Activated naive CD8-positive, alpha-beta T cell treated with anti-CD3 and anti-CD28 coated beads for 36 hours (primary cell): ENCODE measurements around the gene RBM5. TPM values are rescaled to one million over a fixed set of nuclear protein-coding genes. Genes with fewer than 3 reads are reported as not detected.
A peak's percentile ranks its signal among the peaks of the same experiment; 100 is the strongest.

ENCODE experiments used
- DNase-seq: peaks from one replicate; pipeline ENCODE4 v3.0.0; 2021
- H3K27ac Mint-ChIP-seq: one replicate; pipeline ENCODE4 v1.8.0; 2022; ENCODE audit warnings: mild to moderate bottlenecking, moderate library complexity, mixed read lengths
- H3K27me3 Mint-ChIP-seq: one replicate; pipeline ENCODE4 v1.8.0; 2022; ENCODE audit warnings: mild to moderate bottlenecking, mixed read lengths
- H3K36me3 Mint-ChIP-seq: one replicate; pipeline ENCODE4 v1.8.0; 2021; ENCODE audit warnings: mild to moderate bottlenecking, mixed read lengths
- H3K4me1 Mint-ChIP-seq: one replicate; pipeline ENCODE4 v1.8.0; 2021; ENCODE audit warnings: mixed read lengths
- H3K4me3 Mint-ChIP-seq: one replicate; pipeline ENCODE4 v1.8.0; 2022; ENCODE audit warnings: mild to moderate bottlenecking, moderate library complexity, mixed read lengths
- H3K9me3 Mint-ChIP-seq: one replicate; pipeline ENCODE4 v1.8.0; 2022; ENCODE audit warnings: mixed read lengths
- total RNA-seq, 2 experiments: library from RNA; stranded (reverse); gene quantifications; one replicate each; pipeline ENCODE4 v1.2.3, GENCODE V29; 2021

Gene RBM5
- total RNA-seq, 2 experiments from 2014 or later = 99.8 to 102 TPM

GRCh38 chr3:50146316-50146901, 57.7 kb downstream of the RBM5 start:
- no peaks in the 10 kb centered on the region for H3K9me3 Mint-ChIP-seq
- no peak overlapping the region for H3K27ac Mint-ChIP-seq
- H3K4me3 Mint-ChIP-seq = no peak overlapping the region
- no peaks in the 10 kb centered on the region for H3K27me3 Mint-ChIP-seq
- H3K4me1 Mint-ChIP-seq = no peaks in the 10 kb centered on the region
- H3K36me3 Mint-ChIP-seq = no peaks in the 10 kb centered on the region
- no peak for DNase-seq

DNA sequence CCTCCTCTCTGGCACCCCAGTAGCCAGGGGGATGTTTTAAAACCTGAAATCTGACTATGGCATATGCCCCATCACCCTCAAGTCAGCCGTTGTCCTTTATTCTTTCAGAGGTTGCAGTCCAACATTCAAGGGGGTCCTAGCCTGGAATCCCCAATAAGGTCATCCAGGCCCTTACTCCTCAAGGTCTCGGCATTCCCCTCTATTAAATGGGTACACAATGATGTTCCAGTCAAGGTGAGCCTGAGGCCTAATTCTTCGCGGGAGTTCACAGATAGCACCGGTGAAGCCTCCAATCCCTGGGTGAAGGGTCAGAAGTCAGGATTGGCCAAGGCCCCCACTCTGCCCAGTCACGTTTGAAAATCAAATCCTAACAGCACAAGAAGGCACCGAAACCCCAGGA, 58.3 kb downstream of the RBM5 start:
- Mint-ChIP-seq H3K27ac (no peak overlapping the region), H3K27me3 (no peaks in the 10 kb centered on the region), H3K9me3 (no peaks in the 10 kb centered on the region), H3K4me3 (no peak overlapping the region), H3K4me1 (no peaks in the 10 kb centered on the region), H3K36me3 (no peaks in the 10 kb centered on the region)
- no peak for DNase-seq

DNA sequence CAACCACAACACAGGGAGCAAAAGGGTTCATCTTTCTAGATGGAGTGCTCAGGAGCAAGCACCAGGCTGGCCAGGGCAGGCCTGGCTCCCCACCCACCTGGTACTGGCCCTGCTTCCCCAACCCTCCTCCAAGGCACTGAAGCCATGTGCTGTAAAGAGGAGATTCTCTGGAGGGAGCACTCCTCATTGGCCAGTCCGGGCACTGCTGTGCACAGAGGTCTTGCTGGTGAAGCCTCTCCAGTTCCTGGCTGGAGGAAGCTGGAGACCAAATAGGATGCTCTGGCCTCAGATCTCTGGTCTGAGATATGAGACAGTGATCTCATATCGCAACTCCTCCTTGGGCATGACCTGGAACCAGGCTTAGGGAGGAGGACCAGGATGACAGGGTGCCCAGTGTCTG, 58.7 kb downstream of the RBM5 start:
- no peak overlapping the region for H3K4me3 Mint-ChIP-seq
- H3K36me3 Mint-ChIP-seq = no peaks in the 10 kb centered on the region
- DNase-seq = no peak
- no peaks in the 10 kb centered on the region for H3K4me1 Mint-ChIP-seq
- H3K9me3 Mint-ChIP-seq = no peaks in the 10 kb centered on the region
- H3K27ac Mint-ChIP-seq = no peak overlapping the region
- no peaks in the 10 kb centered on the region for H3K27me3 Mint-ChIP-seq

DNA sequence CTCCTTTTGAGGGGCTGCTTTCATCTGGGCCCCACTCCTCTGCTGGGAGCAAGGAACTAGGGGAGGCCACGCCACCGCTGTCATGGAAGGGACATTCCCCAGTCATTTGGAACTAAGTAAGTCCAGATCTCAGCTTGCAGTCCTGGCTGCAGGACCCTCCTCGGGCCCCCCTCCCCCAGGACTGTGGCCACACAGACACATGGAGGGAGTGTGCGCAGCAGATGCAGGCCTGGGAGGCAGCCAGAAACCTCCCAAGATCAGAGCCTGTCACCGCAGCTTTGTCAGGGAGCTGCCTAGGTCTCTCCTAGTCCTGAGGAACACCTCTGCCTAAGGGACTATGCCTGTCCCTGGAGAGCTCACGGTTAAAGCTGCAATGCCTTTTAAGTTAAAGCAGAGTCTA, 59.1 kb downstream of the RBM5 start:
- Mint-ChIP-seq H3K27ac (no peak overlapping the region), H3K36me3 (no peaks in the 10 kb centered on the region), H3K27me3 (no peaks in the 10 kb centered on the region), H3K4me3 (no peak overlapping the region), H3K9me3 (no peaks in the 10 kb centered on the region), H3K4me1 (no peaks in the 10 kb centered on the region)
- DNase-seq = no peak

- H3K4me3 Mint-ChIP-seq = no peak overlapping the region
Observed at GRCh38 chr3:50150404-50150750, 61.7 kb downstream of the RBM5 start.

DNA sequence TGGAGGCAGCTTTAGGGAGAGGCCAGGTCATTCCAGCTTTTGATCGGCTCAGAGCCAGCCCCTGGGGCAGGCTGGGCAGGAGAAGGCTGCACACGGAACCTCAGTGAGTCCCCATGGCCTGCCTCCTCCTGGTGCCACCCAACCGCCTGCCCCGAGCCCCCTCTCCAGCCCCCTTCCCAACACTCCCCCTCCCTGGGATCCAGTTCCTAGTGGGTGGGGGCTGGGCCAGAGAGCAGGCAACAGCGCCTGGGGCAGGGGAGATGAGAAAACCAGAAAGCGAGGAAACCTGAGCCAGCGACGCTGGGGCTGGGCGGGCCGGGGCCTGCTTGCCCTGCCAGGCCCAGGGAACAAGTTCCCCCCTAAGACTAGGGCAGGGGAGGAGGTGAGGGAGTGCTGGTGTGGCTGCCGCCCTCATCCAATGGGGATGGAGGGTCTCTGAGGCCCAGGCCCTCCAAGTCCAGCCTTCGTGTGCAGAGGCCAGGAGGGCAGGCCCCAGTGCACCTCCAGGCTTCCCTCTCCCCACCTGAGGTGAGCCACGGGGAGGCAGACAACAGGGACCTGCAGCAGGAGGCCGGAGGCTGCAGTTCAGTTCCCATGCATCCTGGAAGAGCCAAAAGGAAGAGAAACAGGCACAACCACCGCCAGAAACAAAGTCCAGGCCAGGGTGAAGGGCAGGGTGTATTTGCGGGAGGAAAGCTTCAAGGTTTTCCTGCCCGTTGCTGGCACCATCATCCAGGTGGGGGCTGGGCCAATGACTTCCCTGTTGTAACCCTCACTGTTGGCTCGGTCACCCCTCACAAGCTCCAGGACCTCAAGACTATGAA, 62.4 kb downstream of the RBM5 start:
- no peak overlapping the region for H3K27ac Mint-ChIP-seq
- H3K4me1 Mint-ChIP-seq = peaks cover 5% of the 10 kb centered on the region
- no peaks in the 10 kb centered on the region for H3K9me3 Mint-ChIP-seq
- H3K4me3 Mint-ChIP-seq = no peak overlapping the region
- H3K36me3 Mint-ChIP-seq = no peaks in the 10 kb centered on the region
- peaks cover 21% of the 10 kb centered on the region for H3K27me3 Mint-ChIP-seq
- no peak for DNase-seq

More at GRCh38 chr3:50150404-50150750, 61.7 kb downstream of the RBM5 start:
- Mint-ChIP-seq H3K36me3 (no peaks in the 10 kb centered on the region), H3K27me3 (peaks cover 15% of the 10 kb centered on the region), H3K4me1 (no peaks in the 10 kb centered on the region), H3K27ac (no peak overlapping the region), H3K9me3 (no peaks in the 10 kb centered on the region)
- DNase-seq = no peak

GRCh38 chr3:50151728-50152127, 63.0 kb downstream of the RBM5 start:
- Mint-ChIP-seq H3K9me3 (no peaks in the 10 kb centered on the region), H3K27me3 (peaks cover 28% of the 10 kb centered on the region), H3K4me3 (no peak overlapping the region), H3K27ac (no peak overlapping the region), H3K36me3 (no peaks in the 10 kb centered on the region), H3K4me1 (peaks cover 7% of the 10 kb centered on the region)
- DNase-seq = no peak

DNA sequence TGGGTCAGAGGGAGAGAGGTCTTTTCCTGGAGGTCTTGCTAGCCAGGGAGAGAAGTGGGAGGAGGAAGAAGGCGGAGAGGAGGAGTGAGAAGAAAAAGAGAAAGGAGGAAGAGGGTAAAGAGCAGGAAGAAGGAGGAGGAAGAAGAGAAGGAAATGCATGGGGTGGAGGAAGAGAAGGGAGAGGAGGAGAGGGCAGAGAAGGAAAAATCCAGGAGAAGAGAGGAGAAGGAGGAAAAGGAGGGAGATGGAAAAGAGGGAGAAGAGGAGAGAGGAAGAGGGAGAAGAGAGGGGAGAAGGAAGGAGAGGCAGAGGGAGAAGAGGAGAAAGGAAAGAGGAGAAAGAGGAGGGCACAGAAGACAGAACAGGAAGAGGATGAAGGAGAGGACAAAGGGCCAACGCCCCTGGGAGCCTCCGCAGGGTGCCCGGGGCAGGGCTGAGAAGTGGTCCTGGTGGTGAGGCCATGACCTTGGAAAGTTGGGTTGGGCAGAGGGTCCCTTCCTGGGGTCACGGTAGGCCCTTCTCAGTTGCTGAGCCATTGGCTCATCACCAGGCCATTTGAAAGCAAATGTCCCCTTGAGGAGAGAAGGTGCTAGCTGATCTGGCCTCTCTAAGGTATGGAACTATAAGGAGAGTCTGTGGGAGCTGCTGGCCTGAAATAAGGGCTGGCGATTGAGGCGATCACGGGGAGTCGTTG, 65.2 kb downstream of the RBM5 start:
- Mint-ChIP-seq H3K27me3 (peaks cover 37% of the 10 kb centered on the region), H3K9me3 (no peaks in the 10 kb centered on the region), H3K27ac (no peak overlapping the region), H3K4me1 (peaks cover 7% of the 10 kb centered on the region), H3K4me3 (peak overlapping the region; percentile 65), H3K36me3 (no peaks in the 10 kb centered on the region)
- DNase-seq = no peak

DNA sequence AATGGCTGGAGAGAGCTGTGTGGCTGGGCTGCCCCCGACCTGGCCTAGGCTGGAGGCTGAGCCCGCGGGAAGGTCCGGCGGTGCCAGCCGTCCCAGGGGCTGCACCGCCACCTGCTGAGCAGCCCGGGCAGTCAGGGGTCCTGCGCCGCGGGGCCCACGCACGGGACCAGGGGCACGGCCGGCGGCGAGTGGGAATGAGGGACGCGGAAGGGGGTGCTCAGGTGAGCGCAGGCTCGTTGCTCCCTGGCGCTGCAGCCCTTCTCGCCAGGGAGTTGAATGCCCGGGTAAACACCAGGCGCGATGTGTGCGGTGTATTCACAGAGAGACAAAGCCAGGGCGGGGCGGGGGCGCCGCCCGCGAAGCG, 65.7 kb downstream of the RBM5 start:
- Mint-ChIP-seq H3K27me3 (peaks cover 37% of the 10 kb centered on the region), H3K36me3 (no peaks in the 10 kb centered on the region), H3K4me3 (peak overlapping the region; percentile 65), H3K27ac (no peak overlapping the region), H3K4me1 (peaks cover 7% of the 10 kb centered on the region), H3K9me3 (no peaks in the 10 kb centered on the region)
- peak; percentile 14 for DNase-seq

DNA sequence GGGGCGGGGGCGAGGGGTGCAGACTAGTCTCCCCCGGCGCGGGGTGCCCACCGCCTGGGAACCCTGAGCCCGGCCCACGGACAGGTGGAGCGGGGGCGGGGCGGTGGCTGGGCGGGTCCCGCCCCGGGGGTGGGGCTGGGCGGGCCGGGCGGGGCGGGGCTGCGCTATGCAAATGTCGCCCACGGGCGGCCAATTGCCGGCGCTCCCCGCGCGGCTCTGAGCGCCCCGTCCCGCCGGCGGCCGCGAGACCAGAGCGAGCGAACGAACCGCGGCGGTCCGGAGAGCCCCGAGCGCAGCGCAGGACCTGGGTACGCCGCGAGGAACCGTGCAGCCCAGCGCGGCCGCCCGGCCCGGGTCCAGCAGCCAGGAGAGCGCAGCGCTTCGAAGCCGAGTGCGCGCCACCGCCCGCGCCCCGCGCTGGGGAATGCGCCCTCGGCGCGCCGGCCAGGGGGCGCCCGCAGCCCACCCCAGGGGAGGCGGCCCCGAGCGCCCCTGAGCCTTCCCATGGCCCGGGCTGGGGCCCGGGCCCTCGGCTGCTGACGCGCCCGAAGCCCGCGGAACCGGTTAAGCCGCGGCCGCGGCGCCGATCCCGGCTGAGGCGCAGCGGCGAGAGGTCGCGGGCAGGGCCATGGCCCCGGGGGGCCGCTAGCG, 66.2 kb downstream of the RBM5 start, which contains the start of gene SEMA3F:
SEMA3F (plus strand) TSS at position 485 of the 651 bp plus-strand sequence. CDS start 4,299 bp downstream, outside the sequence.
- Mint-ChIP-seq H3K27me3 (peaks cover 37% of the 10 kb centered on the region), H3K4me3 (peak within 1 kb of the TSS; percentile 65), H3K36me3 (no peaks in the 10 kb centered on the region), H3K4me1 (peaks cover 7% of the 10 kb centered on the region), H3K27ac (no peak within 1 kb of the TSS), H3K9me3 (no peaks in the 10 kb centered on the region)
- DNase-seq = peak; percentile 80

DNA sequence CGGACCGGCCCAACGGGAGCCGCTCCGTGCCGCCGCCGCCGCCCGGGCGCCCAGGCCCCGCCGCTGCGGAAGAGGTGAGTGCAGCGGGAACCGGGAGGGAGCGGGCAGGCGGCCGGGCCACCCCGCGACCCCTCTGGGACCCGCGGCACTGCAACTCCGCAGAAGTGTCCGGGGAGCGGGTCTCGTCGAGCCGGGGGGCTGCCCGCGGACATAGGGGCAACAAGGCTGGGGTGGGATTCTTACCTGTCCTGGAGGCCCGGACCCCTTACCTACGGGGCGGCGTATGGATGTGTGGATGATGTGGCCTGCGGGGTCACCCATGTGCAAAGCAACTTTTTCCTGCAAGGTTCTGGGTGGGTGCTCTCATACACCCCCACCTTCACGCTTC, 66.8 kb downstream of the RBM5 start:
- H3K4me1 Mint-ChIP-seq = peaks cover 7% of the 10 kb centered on the region
- no peaks in the 10 kb centered on the region for H3K9me3 Mint-ChIP-seq
- peak overlapping the region; percentile 64 for H3K4me3 Mint-ChIP-seq

GRCh38 chr3:50155891-50156290, 67.2 kb downstream of the RBM5 start:
- Mint-ChIP-seq H3K27ac (no peak overlapping the region), H3K9me3 (no peaks in the 10 kb centered on the region), H3K4me3 (peak overlapping the region; percentile 64), H3K27me3 (peaks cover 37% of the 10 kb centered on the region), H3K4me1 (peaks cover 7% of the 10 kb centered on the region), H3K36me3 (no peaks in the 10 kb centered on the region)
- DNase-seq = no peak

More for the DNA sequence above, 66.8 kb downstream of the RBM5 start:
- Mint-ChIP-seq H3K27ac (no peak overlapping the region), H3K27me3 (peaks cover 37% of the 10 kb centered on the region), H3K36me3 (no peaks in the 10 kb centered on the region)
- DNase-seq = no peak

GRCh38 chr3:50156549-50157493, 68.1 kb downstream of the RBM5 start:
- DNase-seq = no peak
- Mint-ChIP-seq H3K27ac (no peak overlapping the region), H3K27me3 (peaks cover 37% of the 10 kb centered on the region), H3K4me1 (peaks cover 7% of the 10 kb centered on the region), H3K36me3 (no peaks in the 10 kb centered on the region), H3K9me3 (no peaks in the 10 kb centered on the region), H3K4me3 (no peak overlapping the region)

DNA sequence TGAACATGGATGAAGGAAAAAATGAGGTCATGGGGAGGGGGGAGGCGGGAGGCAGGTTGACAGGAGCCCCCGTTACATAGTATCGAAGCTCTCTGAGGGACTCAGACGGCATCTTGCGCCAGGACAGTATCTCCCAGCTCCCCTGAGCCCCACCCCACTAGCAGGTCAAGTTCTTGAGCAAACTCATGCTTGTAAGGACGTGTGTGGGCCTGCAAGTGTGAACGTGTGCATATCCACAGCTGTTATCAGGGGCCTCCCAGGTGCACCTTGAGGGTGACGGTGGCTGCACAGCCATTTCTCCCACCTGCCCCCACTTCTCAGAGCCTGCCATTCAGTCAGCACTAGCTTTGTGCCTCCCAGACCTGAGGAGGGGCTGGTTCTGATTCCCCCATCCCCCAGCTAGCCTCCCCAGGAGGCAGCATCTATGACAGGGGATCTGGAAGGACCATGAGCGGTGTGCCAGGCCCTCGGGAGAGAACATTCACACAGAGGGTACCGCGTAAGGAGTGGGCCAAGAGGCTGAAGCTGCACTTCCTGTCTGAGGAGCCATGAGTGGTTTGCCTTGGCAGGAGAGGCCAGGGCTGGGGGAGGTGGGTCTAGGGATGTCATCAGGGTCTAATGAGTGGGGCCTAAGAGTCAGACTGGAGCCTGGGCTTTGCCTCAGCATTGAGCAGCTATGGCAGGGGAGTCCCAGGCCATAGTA, 69.3 kb downstream of the RBM5 start:
- H3K27ac Mint-ChIP-seq = no peak overlapping the region
- H3K9me3 Mint-ChIP-seq = no peaks in the 10 kb centered on the region

More for the DNA sequence above, 69.3 kb downstream of the RBM5 start:
- no peak overlapping the region for H3K4me3 Mint-ChIP-seq
- H3K36me3 Mint-ChIP-seq = no peaks in the 10 kb centered on the region
- peaks cover 7% of the 10 kb centered on the region for H3K4me1 Mint-ChIP-seq
- H3K27me3 Mint-ChIP-seq = peaks cover 36% of the 10 kb centered on the region
- no peak for DNase-seq
